Tibial nerve (tissue), 4 donors: ENCODE measurements around the gene C1QTNF7. TPM values are rescaled to one million over a fixed set of nuclear protein-coding genes. Genes with fewer than 3 reads are reported as not detected.

Experiments used
- DNase-seq, 2 donors: peaks; one replicate each; pipeline ENCODE4 v3.0.0-alpha.2; 2019; ENCODE audit warnings: low spot score in 2 of 2
- H3K27ac ChIP-seq, 4 donors: fragments of 200-600 bp; sonication (generic) in 3 of 4; one replicate each; pipeline ENCODE4 v1.5.1; 2017 to 2019; ENCODE audit warnings: mild to moderate bottlenecking in 1 of 4
- H3K27me3 ChIP-seq, 2 donors: fragments of 200-600 bp; sonication (generic) in 1 of 2; one replicate each; pipeline versions ENCODE4 v1.5.1 to v1.6.0; 2017 to 2019
- H3K36me3 ChIP-seq, 3 donors: fragments of 200-600 bp; sonication (generic); one replicate each; pipeline ENCODE4 v1.5.1; 2018 to 2019
- H3K4me1 ChIP-seq, 4 donors: fragments of 200-600 bp; sonication (generic) in 3 of 4; one replicate each; pipeline ENCODE4 v1.5.1; 2017 to 2019
- H3K4me3 ChIP-seq, 4 donors: fragments of 200-600 bp; sonication (generic) in 3 of 4; one replicate each; pipeline ENCODE4 v1.5.1; 2017 to 2019; ENCODE audit warnings: mild to moderate bottlenecking in 1 of 4, moderate library complexity in 1 of 4
- H3K9me3 ChIP-seq, 4 donors: fragments of 200-600 bp; sonication (generic) in 3 of 4; one replicate each; pipeline ENCODE4 v1.5.1; 2017 to 2019
- CTCF ChIP-seq, 5 experiments: fragments of 200-600 bp in 3 of 5; fragments of 450-650 bp in 2 of 5; sonication (generic) in 3 of 5; IDR thresholded peaks; one replicate each; pipeline ENCODE4 v1.5.1; 2016 to 2019; ENCODE audit warnings: antibody characterized with exemption in 5 of 5, mild to moderate bottlenecking in 3 of 5, moderate library complexity in 2 of 5
- EP300 ChIP-seq, 2 donors: sonication (generic); formaldehyde crosslinking; IDR thresholded peaks; one replicate each; pipeline ENCODE4 v1.6.1; 2017; ENCODE audit warnings: antibody characterized with exemption in 2 of 2, mild to moderate bottlenecking in 1 of 2
- POLR2A ChIP-seq, 2 donors: fragments of 450-650 bp; IDR thresholded peaks; one replicate each; pipeline ENCODE4 v1.6.1; 2017; ENCODE audit warnings: antibody characterized with exemption in 2 of 2, mild to moderate bottlenecking in 2 of 2, moderate library complexity in 2 of 2
- WGBS, 2 donors: methylation state at CpG; one replicate each; pipeline ENCODE4 v1.1.5; 2018; 5-methylcytosine and 5-hydroxymethylcytosine counted together
- total RNA-seq, 4 donors: library from RNA; depleted of rRNA; stranded (reverse); fragments of >200 nt; gene quantifications; one replicate each; pipeline ENCODE4 v1.1.0, GENCODE V29; 2016

C1QTNF7 gene
- total RNA-seq, 4 donors from 2014 or later = 5.7 to 11.0 (median 8.2) TPM

GRCh38 chr4:15457406-15458201, 29.8 kb downstream of the C1QTNF7 start:
- Histone ChIP-seq H3K4me1 (peaks cover 0 to 39% (median 12%) of the 10 kb centered on the region in 4 donors), H3K27me3 (no peaks in the 10 kb centered on the region), H3K4me3 (no peak overlapping the region), H3K36me3 (no peaks in the 10 kb centered on the region), H3K27ac (peak overlapping the region; percentile 39 to 76 (median 58)), H3K9me3 (no peaks in the 10 kb centered on the region)
- DNase-seq = no peak
- WGBS, 2 donors = 34 to 40% methylated on average over 7 of the region's 7 CpGs
- TF ChIP-seq EP300 (IDR thresholded peaks at IDR 0.05) (peak in 1 of 2 donors; percentile 20), CTCF (IDR thresholded peaks at IDR 0.05) (peak; percentile 62 to 85 (median 68)), POLR2A (IDR thresholded peaks at IDR 0.05) (no peak)

GRCh38 chr4:15458616-15459015, 30.8 kb downstream of the C1QTNF7 start:
- Histone ChIP-seq H3K36me3 (no peaks in the 10 kb centered on the region), H3K27ac (no peak overlapping the region), H3K27me3 (no peaks in the 10 kb centered on the region), H3K9me3 (no peaks in the 10 kb centered on the region), H3K4me1 (peaks cover 0 to 35% (median 8%) of the 10 kb centered on the region in 4 donors), H3K4me3 (no peak overlapping the region)
- 65 to 80% methylated on average over 2 of the region's 2 CpGs for WGBS, 2 donors
- no peak for DNase-seq
- TF ChIP-seq CTCF (IDR thresholded peaks at IDR 0.05) (no peak), POLR2A (IDR thresholded peaks at IDR 0.05) (no peak), EP300 (IDR thresholded peaks at IDR 0.05) (no peak)

GRCh38 chr4:15459706-15460105, 31.9 kb downstream of the C1QTNF7 start:
- no peaks in the 10 kb centered on the region for H3K9me3 ChIP-seq
- TF ChIP-seq POLR2A (IDR thresholded peaks at IDR 0.05) (no peak), CTCF (IDR thresholded peaks at IDR 0.05) (no peak), EP300 (IDR thresholded peaks at IDR 0.05) (no peak)
- peak overlapping the region in 1 of 4 donors; percentile 3 for H3K27ac ChIP-seq

GRCh38 chr4:15466596-15466995, 38.8 kb downstream of the C1QTNF7 start:
- Histone ChIP-seq H3K9me3 (no peaks in the 10 kb centered on the region), H3K4me3 (no peak overlapping the region), H3K4me1 (peaks cover 0 to 26% (median 3%) of the 10 kb centered on the region in 4 donors), H3K36me3 (no peaks in the 10 kb centered on the region), H3K27me3 (no peaks in the 10 kb centered on the region), H3K27ac (no peak overlapping the region)
- DNase-seq = no peak
- 77% methylated on average over 1 of the region's 1 CpG for whole genome bisulfite sequencing, 2 donors
- TF ChIP-seq POLR2A (IDR thresholded peaks at IDR 0.05) (no peak), CTCF (IDR thresholded peaks at IDR 0.05) (no peak), EP300 (IDR thresholded peaks at IDR 0.05) (no peak)

More at GRCh38 chr4:15459706-15460105, 31.9 kb downstream of the C1QTNF7 start:
- H3K4me3 ChIP-seq = no peak overlapping the region
- no peaks in the 10 kb centered on the region for H3K36me3 ChIP-seq
- peaks cover 0 to 33% (median 7%) of the 10 kb centered on the region in 4 donors for H3K4me1 ChIP-seq
- no peaks in the 10 kb centered on the region for H3K27me3 ChIP-seq
- DNase-seq = no peak

- 4 to 6% methylated on average over 14 of the region's 14 CpGs for WGBS, 2 donors
- Histone ChIP-seq H3K4me3 (peak within 1 kb of the TSS; percentile 31 to 59 (median 53)), H3K36me3 (no peaks in the 10 kb centered on the region), H3K27ac (peak within 1 kb of the TSS in 3 of 4 donors; percentile 17 to 72 (median 58)), H3K9me3 (no peaks in the 10 kb centered on the region), H3K27me3 (no peaks in the 10 kb centered on the region), H3K4me1 (peaks cover 0 to 29% (median 3%) of the 10 kb centered on the region in 4 donors)
- no peak for DNase-seq
- TF ChIP-seq EP300 (IDR thresholded peaks at IDR 0.05) = no peak
- no peak for TF ChIP-seq CTCF (IDR thresholded peaks at IDR 0.05)
- no peak for TF ChIP-seq POLR2A (IDR thresholded peaks at IDR 0.05)
These were observed 41.7 kb downstream of the C1QTNF7 start, which contains the start of gene CC2D2A for GRCh38 chr4:15469402-15470127. TSS of gene CC2D2A (plus strand) at chr4:15469882. CDS start at chr4:15475933, 6,051 bp downstream.
